HL-60 (cell line): ENCODE results near the gene FSTL4.

ENCODE experiments used
- DNase-seq, 2 experiments: peaks; one replicate each; pipeline ENCODE4 v3.0.0-alpha.2; 2010 to 2020; ENCODE audit warnings: low read depth in 1 of 2, low spot score in 1 of 2
- H3K27ac ChIP-seq: fragments of 250-450 bp; sonication (Bioruptor Pico); replicated peaks from 2 replicates; pipeline ENCODE4 v1.5.1; 2020; ENCODE audit warnings: mild to moderate bottlenecking, moderate library complexity
- H3K27me3 ChIP-seq: fragments of 250-450 bp; sonication (Bioruptor Pico); 2 replicates; pipeline ENCODE4 v1.5.1; 2021; ENCODE audit warnings: mild to moderate bottlenecking, moderate library complexity; ENCODE audit not compliant: insufficient read depth, poor library complexity, severe bottlenecking
- H3K4me3 ChIP-seq: replicated peaks from 2 replicates; pipeline ENCODE4 v1.5.1; 2011; ENCODE audit warnings: mild to moderate bottlenecking, control low read depth, low read length; ENCODE audit not compliant: insufficient read depth
- GABPA ChIP-seq: IDR thresholded peaks from 2 replicates; pipeline ENCODE4 v1.6.1; 2012; ENCODE audit warnings: low read depth
- POLR2AphosphoS5 ChIP-seq: IDR thresholded peaks from 2 replicates; pipeline ENCODE4 v1.6.1; 2012; ENCODE audit warnings: low read depth
- SPI1 ChIP-seq: IDR thresholded peaks from 2 replicates; pipeline ENCODE4 v1.6.1; 2012; ENCODE audit warnings: low read depth, mild to moderate bottlenecking, borderline replicate concordance
- TF ChIP-seq, protein P1 (sequence below): IDR thresholded peaks from 2 replicates; pipeline ENCODE4 v1.6.1; 2012; ENCODE audit warnings: low read depth; ENCODE audit not compliant: insufficient replicate concordance
- TF ChIP-seq, protein P2 (sequence below): IDR thresholded peaks from one replicate; pipeline ENCODE4 v1.5.1; 2011; ENCODE audit warnings: low read length, control low read depth, inconsistent platforms; ENCODE audit not compliant: insufficient read depth

FSTL4 gene

DNA sequence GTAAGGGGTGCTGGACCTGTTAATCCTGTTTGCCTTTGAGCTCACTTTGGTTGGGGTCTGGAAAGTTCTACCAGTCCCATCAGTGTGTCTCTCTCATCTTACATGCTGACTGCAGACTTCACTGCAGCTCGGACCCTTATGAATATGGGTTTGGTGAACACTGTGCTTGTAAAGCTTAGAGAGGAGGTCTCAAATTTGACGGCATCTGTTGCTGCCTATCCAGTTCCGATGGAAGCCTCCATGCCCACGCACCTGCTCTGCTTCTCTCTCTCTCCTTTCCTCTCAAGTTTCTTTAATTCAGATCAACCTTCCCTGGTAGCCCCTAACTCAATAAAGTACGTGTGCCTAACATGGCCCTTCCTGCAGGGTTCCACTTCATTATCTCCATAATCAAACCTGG lies 342.6 kb downstream of the FSTL4 start:
- H3K27ac ChIP-seq: no peak overlapping the region
- no peak overlapping the region for H3K4me3 ChIP-seq
- H3K27me3 ChIP-seq: no peaks in the 10 kb centered on the region
- no peak for TF ChIP-seq GABPA
- TF ChIP-seq, protein P1, sequence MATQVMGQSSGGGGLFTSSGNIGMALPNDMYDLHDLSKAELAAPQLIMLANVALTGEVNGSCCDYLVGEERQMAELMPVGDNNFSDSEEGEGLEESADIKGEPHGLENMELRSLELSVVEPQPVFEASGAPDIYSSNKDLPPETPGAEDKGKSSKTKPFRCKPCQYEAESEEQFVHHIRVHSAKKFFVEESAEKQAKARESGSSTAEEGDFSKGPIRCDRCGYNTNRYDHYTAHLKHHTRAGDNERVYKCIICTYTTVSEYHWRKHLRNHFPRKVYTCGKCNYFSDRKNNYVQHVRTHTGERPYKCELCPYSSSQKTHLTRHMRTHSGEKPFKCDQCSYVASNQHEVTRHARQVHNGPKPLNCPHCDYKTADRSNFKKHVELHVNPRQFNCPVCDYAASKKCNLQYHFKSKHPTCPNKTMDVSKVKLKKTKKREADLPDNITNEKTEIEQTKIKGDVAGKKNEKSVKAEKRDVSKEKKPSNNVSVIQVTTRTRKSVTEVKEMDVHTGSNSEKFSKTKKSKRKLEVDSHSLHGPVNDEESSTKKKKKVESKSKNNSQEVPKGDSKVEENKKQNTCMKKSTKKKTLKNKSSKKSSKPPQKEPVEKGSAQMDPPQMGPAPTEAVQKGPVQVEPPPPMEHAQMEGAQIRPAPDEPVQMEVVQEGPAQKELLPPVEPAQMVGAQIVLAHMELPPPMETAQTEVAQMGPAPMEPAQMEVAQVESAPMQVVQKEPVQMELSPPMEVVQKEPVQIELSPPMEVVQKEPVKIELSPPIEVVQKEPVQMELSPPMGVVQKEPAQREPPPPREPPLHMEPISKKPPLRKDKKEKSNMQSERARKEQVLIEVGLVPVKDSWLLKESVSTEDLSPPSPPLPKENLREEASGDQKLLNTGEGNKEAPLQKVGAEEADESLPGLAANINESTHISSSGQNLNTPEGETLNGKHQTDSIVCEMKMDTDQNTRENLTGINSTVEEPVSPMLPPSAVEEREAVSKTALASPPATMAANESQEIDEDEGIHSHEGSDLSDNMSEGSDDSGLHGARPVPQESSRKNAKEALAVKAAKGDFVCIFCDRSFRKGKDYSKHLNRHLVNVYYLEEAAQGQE: no peak
- TF ChIP-seq SPI1: no peak
- TF ChIP-seq, protein P2, sequence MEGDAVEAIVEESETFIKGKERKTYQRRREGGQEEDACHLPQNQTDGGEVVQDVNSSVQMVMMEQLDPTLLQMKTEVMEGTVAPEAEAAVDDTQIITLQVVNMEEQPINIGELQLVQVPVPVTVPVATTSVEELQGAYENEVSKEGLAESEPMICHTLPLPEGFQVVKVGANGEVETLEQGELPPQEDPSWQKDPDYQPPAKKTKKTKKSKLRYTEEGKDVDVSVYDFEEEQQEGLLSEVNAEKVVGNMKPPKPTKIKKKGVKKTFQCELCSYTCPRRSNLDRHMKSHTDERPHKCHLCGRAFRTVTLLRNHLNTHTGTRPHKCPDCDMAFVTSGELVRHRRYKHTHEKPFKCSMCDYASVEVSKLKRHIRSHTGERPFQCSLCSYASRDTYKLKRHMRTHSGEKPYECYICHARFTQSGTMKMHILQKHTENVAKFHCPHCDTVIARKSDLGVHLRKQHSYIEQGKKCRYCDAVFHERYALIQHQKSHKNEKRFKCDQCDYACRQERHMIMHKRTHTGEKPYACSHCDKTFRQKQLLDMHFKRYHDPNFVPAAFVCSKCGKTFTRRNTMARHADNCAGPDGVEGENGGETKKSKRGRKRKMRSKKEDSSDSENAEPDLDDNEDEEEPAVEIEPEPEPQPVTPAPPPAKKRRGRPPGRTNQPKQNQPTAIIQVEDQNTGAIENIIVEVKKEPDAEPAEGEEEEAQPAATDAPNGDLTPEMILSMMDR: no peak
- DNase-seq: no peak

DNA sequence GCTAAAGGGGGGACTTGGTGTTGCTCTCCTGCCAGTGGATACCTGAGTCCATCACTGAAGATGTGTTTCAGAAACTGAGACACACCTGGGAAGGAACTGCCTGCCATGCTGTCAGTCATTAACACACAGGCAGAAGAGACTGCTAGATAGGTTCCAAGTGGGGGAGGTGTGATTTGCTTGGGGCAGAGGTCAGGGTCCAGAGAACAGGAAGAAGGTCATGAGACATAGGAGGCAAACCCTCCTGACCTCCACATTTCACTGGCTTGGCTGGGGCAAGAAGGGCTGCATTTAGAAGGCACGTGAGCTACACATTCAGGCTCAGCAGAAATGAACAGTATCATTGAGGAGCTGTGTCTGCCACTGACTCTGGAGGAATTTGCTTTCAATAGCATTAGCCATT lies 344.7 kb downstream of the FSTL4 start:
- no peak for TF ChIP-seq POLR2AphosphoS5
- no peak for TF ChIP-seq GABPA
- TF ChIP-seq, protein P2: no peak
- TF ChIP-seq, protein P1: no peak
- no peak for TF ChIP-seq SPI1
- Histone ChIP-seq H3K27ac (no peak overlapping the region), H3K27me3 (no peaks in the 10 kb centered on the region), H3K4me3 (no peak overlapping the region)
- DNase-seq: no peak

DNA sequence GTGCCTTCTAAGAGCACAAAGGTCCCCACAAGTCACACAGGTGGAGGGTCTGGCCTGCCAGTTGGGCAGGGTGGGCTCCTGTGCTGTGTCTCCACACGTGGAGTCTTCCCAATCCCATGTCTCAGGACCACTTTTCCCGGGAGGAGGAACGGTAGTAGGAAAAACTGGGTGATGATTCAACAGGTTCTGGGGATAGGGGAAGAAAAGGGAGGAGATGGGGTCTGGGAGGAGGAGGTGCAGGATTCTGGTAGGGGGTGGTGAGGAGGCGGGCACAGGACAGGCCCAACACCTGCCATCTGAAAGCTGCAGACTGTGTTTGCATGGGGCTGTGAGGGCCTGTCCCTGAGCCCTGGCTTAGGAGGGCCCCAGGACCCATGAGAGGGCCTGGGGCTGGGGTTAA lies 345.4 kb downstream of the FSTL4 start:
- Histone ChIP-seq H3K4me3 (no peak overlapping the region), H3K27me3 (no peaks in the 10 kb centered on the region), H3K27ac (no peak overlapping the region)
- TF ChIP-seq GABPA: no peak
- TF ChIP-seq SPI1: no peak
- TF ChIP-seq, protein P1: no peak
- TF ChIP-seq, protein P2: no peak
- TF ChIP-seq POLR2AphosphoS5: no peak
- no peak for DNase-seq
